ENCODE results near the gene RTP5.
"Not testable (repeated sequence)": the region's sequence is repeated elsewhere in the genome, so short reads cannot be mapped to it uniquely, and the experiment has no call there.

RTP5 gene

DNA sequence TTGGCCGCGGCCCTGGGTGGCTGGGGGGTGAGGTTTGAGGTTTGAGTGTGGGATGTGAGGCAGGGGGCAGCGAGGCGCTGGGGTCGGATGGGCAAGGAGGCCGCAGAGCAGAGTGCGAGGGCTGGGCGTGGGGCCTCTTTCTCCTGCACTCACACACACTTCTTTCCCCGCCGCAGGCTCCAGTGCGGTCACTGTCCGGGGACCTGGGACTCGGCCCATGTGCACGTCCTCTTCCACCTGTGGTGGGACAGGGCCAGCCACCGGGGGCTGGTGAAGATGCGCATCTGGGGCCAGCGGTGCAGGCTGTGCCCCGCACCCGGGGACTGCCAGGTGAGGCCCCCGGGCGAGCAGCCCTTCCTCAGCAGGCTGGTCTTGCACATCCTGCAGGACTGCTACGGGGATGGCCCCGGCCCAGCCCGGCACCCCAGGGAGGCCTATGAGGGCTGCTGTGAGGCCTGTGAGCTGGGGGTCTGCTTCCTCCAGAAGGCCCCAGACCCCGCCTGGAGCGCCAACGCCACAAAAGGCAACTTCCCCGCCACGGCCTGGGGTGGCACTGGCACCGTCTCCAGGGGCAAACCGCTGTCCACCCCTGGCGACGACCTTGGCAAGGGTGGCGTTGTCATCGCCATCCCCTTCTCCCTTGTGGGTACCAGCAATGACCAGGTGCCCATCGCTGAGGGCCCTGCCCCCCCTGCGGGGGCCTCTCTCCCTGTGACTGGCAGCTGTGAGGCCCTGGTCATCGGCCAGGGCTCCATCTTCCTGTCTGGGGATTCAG is 2.2 kb downstream of the RTP5 start:
- no peak for DNase-seq

DNA sequence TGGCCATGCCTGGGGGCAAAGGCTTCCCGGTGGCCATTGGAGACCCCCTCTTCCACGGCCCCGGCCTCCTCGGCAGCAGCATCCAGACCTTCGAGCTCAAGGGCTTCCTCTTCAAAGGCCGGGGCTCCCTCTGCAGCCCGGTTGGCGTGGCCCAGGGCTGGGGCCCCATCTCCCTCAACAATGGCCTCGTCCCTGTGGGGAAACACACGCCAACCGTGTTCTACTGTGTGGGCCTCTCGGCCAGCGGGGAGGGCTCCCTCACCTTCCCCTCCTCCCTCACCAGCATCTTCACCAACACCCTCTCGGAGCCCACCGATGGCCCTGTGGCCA is 2.7 kb downstream of the RTP5 start:
- no peak for DNase-seq

DNA sequence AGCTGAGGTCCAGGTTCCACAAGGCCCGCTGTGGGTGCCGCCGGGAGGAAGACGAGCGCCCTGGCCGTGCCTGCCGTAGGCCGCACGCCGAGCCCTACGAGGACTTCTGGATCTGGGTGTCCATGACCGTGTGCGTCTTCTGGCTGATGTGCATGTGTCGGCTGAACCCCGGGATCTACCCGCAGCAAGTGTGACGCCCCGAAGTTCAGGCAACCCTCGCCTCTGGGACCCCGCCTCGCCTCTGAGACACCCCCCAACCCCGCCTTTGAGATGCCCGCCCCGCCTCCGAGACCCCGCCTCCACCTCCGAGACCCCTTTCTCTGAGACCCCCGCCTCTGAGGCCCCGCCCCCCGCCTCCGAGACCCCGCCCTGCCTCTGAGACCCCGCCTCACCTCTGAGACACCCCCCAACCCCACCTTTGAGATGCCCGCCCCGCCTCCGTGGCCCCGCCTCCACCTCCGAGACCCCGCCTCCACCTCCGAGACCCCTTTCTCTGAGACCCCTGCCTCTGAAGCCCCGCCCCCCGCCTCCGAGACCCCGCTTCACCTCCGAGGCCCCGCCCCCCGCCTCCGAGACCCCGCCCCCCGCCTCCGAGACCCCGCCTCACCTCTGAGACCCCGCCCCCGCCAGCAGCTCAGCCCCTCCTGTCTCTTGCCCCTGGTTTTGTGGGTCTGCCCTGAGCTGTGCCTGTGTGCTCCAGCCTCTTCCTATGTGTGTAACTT is 3.7 kb downstream of the RTP5 start:
- no peak for DNase-seq

DNA sequence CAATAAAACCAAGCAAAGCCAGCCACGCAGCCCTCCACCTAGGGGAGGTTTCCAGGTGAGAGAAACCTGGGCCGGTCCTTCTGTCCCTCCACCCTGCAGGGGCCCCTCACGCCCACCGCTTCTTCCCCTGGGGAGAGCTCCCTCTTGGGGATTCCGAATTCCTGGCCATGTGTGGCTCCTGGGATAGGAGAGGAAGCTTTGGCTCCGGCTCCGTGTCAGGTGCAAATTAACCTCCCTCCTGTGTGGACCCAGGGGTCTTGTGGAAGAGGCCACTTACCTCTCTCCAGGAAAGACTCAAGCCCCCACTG is 4.2 kb downstream of the RTP5 start:
- DNase-seq, result no peak

DNA sequence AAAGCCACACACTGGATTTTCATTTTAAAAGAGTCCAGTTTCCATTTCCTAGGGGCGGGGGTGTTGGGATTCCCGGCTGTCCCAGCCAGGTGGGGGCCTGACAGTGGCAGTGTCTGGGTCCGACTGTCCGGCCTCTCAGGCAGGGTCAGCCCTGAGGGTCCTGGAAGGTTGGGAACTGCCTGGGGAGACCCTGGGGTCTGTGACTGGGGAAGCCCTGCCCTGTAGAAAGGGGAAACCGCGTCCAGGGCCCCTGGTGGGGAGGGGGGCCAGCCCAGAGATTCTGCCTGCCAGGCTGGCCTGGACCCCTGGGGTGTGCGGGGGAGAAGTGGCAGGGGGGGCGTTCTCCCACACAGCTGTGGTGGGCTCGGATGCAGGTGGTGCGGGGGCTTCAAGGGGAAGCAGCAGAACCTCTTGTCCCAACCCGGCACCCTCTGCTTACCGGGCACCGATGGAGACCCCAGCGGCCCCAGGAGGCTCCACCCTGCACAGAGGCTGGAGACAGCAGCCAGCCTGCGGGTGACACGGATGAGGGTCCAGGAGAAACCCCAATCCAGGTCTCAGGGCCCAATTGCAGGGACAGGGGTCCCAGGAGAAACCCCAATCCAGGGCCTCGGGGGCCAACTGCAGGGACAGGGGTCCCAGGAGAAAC is 4.9 kb downstream of the RTP5 start:
- no peak for DNase-seq

DNA sequence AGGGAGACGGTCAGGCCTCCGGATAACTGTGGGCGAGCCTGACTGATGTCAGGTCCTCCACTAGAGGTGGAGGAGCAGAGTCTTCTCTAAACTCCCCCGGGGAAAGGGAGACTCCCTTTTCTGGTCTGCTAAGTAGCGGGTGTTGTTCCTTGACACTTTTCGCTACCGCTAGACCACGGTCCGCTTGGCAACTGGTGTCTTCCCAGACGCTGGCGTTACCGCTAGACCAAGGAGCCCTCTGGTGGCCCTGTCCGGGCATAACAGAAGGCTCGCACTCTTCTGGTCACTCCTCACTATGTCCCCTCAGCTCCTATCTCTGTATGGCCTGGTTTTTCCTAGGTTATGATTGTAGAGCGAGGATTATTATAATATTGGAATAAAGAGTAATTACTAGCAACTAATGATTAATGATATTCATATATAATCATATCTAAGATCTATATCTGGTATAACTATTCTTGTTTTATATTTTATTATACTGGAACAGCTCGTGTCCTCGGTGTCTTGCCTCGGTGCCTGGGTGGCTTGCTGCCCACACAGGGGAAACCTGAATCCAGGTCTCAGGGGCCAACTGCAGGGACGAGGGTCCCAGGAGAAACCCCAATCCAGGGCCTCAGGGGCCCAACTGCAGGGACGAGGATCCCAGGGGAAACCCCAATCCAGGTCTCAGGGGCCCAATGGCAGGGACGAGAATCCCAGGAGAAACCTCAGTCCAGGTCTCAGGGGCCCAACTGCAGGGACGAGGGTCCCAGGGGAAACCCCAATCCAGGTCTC is 6.4 kb downstream of the RTP5 start:
- DNase-seq, result not testable (repeated sequence)

DNA sequence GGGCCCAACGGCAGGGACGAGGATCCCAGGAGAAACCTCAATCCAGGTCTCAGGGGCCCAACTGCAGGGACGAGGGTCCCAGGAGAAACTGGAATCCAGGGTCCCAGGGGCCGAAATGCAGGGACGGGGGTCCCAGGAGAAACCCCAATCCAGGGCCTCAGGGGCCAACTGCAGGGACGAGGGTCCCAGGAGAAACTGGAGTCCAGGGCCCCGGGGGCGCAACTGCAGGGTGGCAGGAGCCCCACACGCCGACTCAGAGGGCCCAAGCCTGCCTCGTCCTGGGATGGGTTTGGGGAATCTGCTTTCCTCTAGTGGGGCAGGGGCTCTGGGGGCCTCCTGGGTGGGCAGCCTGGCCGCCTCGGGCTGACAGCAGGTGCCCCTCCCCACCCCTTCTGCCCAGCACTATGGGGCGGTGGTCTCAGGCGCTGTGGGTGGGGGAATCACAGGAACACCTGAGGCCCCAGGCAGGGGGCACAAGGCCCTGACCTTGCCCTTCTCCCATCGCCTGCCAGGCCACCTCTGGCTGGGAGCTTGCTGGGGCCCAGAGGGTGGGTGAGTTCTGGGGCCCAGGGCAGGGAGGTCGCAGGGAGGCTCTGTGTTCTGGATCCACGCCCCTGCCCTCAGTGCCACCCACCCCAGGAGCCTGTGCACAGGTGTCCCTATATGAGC is 7.1 kb downstream of the RTP5 start:
- no peak for DNase-seq

DNA sequence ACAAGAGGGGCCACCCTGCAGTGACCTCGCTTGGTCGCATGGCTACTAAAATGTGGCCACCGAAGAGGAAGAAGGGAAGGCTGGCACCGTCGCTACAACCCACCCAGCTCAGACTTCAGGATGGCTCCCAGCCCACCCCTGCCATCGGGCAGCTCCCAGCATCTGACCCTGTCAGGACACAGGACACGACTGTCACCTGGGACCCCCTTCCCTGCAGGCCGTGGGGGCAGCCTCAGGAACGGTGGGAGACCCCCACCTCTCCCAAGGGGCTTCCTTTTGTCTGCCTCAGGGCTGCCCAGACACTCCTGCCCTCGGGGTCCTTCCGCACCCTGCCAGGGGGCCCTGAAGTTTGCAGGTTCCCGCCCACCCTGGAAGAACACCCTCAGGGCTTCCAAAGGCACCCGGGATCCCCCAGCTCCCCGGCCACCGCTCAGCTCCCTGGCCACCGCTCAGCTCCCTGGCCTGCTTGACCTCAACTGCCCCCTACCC is 7.7 kb downstream of the RTP5 start:
- no peak for DNase-seq

DNA sequence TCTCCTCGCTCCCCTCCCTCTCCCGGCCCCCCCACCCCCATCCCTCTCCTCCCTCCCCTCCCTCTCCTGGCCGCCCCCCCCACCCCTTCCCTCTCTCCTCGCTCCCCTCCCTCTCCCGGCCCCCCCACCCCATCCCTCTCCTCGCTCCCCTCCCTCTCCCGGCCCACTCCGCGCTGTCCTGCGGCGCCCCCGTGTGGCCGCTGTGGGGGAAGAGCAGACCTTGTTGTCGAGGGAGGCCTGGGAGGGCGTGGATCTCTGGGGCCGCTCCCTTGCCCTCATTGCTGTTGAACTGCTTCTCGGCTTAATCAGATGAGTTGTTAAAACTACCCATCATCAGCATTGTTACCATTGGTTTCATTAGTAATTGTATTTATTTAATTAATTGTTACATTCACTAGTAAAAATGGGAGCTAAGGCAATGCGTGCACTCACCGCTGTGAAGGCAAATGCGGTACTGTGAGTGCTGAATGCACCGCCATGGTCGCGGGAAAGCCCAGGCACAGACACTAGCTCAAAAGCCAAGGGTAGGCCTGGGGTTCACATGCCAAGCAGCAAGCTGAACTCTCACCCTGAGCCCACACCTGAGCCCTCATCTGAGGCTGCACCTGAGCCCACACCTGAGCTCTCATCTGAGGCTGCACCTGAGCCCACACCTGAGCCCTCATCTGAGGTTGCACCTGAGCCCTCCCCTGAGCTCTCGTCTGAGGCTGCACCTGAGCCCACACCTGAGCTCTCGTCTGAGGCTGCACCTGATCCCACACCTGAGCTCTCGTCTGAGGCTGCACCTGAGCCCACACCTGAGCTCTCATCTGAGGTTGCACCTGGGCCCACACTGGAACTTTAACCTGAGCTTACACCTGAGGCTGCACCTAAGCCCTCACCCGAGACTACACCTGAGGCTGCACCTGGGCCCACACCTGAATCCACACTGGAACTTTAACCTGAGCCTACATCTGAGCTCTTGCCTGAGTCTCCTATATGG is 8.8 kb downstream of the RTP5 start:
- DNase-seq, result peak; percentile 67

DNA sequence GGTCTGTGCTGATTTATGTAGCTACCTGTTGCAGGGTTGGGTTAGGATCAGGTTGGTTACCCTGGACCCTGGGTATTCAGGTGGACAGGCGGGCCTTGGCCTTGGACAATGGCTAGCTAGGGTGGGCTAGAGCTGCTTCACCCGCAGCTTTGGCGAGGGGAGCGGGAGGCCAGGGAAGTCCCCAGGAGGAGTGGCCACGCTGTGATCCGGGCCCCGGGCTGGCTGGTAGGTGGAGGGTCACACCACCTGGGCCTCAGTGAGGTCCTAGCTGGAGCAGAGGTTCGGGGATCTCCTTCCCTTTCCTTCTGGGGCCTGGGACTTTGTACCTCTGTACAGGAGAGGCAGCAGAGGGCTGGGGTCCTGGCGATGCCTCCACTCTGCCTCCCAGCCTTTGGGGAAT is 9.8 kb downstream of the RTP5 start:
- no peak for DNase-seq

DNA sequence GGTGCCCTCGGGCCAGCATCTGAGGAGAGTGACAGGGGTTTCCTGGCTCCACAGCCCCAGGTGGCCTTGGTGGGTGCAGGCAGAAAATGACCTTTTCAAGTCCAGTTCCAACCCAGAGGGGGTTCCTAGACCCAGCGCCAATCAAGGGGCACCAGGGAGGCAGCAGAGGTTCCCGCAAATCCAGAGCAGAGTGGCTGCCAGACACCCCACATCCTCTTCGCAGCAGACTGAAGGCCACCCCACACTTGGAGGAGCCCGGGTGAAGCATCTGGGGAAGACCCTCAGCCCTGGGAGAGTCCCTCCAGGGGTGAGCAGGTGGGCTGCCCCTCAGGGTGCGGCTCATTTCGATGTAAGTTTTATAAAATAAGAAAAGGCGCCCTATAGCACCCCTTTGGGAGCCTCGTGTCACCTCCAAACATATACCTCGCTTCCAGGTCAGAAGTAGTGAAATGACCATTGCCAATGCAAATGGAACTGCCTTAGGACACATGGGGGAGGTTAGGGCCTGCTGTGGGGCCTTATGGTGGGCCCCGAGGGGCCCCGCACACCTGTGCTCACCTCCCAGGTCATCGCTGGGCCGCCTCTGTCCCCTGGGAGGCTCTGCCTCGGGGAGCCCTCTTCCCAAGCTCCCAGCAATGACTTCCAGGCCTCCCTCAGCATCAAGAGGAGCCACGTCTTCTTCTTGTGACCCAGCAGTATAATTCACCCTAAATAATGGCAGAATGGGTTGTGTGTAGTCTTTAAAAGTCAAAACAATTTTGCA is 11.0 kb downstream of the RTP5 start:
- DNase-seq, result no peak

DNA sequence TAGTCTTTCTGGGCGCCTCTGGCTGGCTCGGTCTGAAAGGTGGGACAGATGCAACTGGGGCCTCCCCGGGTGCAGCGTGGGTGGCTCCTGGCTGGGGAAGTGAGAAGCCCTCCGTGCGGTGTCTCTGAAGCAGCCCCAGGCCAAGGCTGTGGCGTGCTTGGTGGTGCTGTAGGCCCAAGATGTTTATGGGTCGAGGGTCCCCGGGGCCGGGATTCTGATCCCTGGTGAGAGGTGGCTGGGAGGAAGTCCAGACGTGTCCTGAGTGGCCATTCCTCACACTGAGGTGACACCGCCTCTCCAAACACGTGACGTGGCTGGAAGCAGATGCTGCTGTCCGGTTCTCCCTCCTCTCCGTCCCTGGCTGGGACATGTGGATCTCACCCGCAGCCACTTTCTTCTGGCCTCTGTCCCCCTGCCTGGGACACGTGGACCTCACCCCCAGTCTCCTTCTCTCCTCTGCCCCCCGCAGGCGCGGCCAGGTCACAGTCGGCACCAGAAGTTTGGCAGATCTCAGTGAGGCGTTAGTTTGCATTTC is 12.6 kb downstream of the RTP5 start:
- DNase-seq, result peak; percentile 24

DNA sequence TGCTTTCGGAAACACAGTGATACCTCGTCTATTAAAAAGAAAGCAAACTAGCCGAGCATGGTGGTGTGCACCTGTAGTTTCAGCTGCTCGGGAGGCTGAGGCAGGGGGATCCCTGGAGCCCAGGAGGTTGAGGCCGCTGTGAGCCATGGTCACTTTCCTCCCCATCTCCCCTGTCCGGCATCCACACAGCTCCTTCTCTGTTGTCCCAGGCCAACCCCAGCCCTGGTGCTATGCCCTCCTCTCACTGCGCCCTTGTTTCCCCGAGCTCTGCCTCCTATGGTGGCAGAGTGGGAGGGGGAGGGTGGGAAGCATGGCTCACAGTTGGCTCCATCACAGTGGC is 15.4 kb downstream of the RTP5 start:
- no peak for DNase-seq

DNA sequence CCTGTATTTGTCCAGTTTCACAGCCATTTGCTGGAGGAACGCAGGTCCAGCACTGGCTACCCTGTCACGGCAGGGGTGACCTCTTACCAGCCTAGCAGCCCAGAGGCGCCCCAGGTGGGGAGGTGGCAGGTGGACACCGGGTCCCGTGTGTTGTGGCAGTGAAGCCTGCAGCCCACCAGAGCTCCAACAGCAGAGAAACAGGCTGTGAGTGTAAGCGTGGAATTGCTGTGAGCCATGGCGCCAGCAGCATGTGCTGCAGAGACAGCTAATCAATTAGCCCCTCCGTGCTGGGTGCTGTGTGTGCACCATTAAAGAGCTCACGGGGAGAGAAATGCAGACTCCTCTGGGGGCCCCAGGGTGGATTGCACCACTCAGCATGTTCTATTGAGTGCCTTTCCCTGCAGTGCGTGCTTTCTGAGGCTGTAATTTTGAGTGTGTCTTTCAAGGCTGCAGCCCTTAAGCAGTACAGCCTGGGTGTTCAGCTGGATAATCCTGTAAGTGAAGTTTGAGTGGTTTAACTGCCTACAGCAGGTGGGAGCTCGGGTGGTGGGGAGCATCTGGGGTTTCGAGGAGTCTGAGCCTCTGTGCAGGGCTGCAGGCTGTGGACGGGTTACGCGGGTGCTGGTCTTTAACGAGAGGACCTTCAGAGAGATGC is 15.9 kb downstream of the RTP5 start:
- DNase-seq, result no peak

DNA sequence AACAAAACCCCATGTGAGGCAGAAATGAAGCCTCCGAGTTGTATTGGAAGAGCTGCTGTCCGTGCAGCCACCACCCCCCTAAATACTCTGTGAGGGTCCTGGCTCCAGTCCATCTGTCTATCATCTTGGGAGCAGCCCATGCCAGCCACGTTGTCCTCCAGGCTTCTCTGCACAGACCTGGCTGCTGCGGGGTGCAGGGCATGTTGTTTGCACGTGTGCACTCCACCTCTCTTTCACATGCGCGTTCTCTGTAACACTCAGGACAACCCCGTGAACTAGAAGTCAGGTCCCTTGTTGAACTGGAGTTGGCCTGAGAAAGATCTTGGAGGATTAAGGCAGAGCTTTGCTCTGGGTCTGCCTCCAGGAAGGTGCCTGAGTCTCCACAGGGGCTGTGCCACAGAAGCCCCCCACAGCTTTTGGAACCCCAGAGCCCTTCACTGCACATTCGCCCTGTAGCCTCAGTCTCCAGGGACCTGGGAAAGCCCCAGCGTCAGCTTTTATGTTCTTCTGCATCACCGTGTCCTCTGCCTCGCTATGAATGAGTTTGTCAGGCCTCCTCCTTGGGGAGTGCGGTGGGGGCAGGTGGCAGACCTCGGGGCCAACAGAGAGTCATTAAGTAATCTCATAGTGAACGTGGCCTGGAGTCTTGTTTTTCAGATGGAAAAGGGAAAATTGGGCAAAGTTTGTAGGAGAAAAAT is 16.6 kb downstream of the RTP5 start:
- no peak for DNase-seq

DNA sequence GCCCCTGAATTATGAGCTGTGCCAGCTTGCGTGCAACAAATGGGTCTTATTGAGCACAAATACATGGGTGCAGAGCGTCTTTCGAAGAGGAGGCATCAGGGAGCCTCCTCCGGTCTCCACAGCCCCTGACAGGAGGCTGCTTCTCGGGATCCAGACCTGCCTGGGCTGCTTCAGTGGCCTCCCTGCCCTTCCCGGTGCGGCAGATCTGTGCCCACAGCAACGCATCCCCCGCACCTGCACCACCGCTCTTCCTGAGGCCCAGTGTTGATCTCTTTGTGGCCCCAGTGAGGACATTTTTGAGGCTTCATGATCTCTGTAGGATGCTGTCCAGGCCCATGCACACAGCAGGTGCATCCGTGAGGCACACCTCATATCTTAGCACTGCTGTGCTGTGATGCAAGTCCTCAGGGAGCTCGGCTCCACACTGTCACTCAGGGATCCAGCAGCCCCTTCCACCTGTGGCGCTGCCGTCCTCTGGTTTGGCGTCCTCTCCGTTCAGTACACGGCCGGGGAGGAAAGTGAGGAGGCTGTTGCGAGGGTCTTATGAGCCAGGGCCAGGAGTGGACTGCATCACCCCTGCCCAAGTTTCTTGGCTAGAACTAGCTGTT is 17.4 kb downstream of the RTP5 start:
- DNase-seq, result no peak

DNA sequence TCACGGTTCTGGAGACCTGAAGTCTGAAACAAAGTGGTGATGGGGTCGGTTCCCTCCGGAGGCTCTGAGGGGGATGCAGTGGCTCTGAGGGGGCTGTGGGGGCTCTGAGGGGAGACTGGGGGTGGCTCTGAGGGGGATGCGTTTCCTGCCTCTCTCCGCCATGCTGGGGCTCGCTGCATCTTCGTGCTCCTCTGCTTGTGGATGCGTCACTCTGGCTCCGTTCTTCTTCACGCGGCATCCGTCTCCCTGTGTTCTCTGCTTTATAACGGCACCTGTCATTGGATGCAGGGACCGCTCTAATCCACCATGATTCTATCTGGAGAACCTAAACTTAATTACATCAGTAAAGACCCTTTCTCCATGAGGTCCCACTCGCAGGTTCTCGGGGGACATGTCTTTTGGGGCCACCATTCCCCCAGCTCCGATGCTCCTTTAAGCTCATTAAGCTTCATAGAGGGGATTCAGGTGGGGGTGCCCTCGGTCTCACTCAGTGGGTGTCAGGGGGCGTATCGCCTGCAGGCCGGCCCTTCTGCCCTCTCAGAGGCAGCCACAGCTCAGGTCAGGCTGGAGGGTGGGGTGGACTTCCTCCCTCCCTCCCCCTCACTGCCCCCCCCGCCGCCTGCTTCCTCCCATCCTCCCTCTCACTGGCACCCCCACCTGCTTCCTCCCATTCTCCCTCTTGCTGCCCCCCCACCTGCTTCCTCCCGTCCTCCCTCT is 18.4 kb downstream of the RTP5 start:
- no peak for DNase-seq

DNA sequence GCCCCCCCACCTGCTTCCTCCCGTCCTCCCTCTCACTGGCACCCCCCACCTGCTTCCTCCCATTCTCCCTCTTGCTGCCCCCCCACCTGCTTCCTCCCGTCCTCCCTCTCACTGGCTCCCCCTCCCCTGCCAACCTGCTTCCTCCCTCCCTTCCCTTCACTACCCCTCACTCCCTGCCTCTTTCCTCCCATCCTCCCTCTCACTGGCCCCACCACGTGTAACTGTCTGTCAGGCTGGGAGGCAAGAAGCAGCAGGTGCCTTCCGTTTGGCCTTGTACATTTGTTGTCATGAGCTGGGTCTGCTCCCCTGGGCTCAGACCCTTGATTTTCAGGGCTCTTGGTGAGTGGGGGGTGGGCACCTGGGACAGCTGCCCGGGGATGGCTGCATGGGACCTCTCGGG is 19.1 kb downstream of the RTP5 start:
- DNase-seq, result no peak
